Fibroblast of lung (primary cell): Measurements from ENCODE around the gene VPS4B.

Experiments
- CTCF ChIP-seq, 2 donors: IDR thresholded peaks in 1 of 2; conservative IDR thresholded peaks in 1 of 2; 1 replicate in 1 of 2; 2 replicates in 1 of 2; pipeline ENCODE4 v1.5.1; 2011 to 2012; ENCODE audit warnings: low read length in 2 of 2, control low read depth in 1 of 2, inconsistent platforms in 1 of 2, low read depth in 1 of 2, mild to moderate bottlenecking in 1 of 2
- EZH2 ChIP-seq: IDR thresholded peaks from 2 replicates; pipeline ENCODE4 v1.5.1; 2012; ENCODE audit warnings: low read length, control low read depth, mild to moderate bottlenecking; ENCODE audit errors: missing control alignments

- TF ChIP-seq CTCF (conservative IDR thresholded peaks at IDR 0.05 in 1 of 2, IDR thresholded peaks at IDR 0.05 in 1 of 2; ENCODE audit: low read depth in 1 of 2, low read length in 2 of 2) = no peak
- TF ChIP-seq EZH2 = no peak
These were observed 47.7 kb downstream of the VPS4B start for GRCh38 chr18:63374540-63374939.
